NCI-H2196 treated with DMSO at 0.1 percent for 48 hours (cell line): Measurements from ENCODE around the gene SPEF1.

Experiments
- DNase-seq: peaks from one replicate; lab custom pipeline; 2025; ENCODE audit not compliant: unreplicated experiment; lab: John Stamatoyannopoulos, UW

Gene SPEF1

DNA sequence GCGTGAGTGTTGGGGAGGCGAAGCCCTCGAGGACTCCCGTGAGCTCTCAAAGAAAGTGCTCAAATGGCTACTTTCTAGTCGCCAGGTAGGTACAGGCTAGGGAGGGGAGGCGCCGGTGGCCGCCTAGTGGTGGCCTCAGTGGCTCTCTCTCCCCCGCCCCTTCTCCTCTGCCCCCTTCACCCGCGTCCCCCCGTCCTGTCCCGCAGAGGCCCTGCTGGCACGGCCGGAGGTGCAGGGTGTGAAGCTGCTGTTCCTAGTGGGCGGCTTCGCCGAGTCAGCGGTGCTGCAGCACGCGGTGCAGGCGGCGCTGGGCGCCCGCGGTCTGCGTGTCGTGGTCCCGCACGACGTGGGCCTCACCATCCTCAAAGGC is 30.0 kb downstream of the SPEF1 start:
- no peak for DNase-seq

DNA sequence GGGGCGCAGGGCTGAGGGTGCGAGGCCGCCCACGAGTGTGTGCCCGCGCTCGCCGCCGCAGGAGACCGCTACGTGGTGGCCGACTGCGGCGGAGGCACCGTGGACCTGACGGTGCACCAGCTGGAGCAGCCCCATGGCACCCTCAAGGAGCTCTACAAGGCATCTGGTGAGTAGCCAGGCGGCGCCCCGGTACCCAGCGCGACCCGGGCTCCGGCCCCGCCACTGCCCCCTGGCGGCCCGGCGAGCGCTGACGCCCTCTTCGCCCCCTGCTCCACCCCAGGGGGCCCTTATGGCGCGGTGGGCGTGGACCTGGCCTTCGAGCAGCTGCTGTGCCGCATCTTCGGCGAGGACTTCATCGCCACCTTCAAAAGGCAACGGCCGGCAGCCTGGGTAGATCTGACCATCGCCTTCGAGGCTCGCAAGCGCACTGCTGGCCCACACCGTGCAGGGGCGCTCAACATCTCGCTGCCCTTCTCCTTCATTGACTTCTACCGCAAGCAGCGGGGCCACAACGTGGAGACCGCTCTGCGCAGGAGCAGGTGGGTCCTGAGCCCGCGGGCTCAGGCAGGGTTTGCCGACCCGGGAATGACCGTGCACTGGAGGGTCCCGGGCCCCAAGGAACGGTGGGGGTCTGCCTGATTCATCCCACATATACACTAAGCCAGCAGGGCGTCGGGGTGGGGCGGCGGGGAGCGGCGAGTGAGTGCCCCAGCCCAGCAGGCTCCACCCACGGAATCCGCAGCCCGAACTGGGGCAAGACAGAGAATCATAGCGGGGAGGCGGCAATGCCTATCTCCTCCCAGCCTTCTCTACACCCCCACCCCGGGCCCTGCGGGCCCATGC is 31.3 kb downstream of the SPEF1 start:
- DNase-seq, result no peak

DNA sequence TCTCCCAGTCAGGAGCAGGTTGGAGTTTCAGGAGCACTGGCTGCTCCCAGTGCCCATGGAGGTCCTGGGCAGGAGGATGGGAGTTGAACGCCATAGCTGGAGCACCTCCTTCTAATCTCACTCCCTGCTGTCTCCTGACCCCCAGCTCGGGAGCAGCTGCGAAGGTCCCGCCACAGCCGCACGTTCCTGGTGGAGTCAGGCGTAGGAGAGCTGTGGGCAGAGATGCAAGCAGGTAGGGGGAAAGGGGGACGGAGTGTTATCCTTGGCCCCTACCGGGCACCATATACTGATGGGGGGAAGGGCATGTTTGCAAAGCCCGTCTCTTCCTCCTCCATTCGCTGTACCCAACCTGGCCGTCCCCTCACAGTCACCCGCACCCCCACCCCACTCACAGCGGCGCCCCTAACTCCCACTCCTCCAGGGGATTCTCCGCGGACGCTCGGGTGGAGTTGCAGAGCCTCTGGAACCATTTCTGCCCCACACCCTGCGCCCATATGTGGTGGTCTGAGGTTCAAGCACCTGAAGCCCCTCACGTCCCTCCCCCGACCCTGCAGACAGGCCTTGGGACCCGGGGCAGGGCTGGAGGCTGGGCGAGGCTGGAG is 32.1 kb downstream of the SPEF1 start:
- no peak for DNase-seq

DNA sequence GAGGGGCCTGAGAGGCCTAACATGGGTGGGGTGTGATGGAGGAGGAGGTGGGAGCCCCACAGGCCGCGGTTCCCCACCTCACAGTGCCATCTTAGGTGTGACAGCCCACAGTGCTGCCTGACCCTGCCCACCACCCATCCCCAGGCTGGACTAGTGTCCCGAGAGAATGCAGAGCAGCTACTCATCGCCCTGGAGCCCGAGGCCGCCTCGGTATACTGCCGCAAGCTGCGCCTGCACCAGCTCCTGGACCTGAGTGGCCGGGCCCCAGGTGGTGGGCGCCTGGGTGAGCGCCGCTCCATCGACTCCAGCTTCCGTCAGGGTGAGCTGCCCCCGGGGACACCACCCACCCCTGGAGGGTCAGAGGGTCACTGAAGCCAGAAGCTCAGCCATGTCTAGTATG is 33.2 kb downstream of the SPEF1 start:
- no peak for DNase-seq

DNA sequence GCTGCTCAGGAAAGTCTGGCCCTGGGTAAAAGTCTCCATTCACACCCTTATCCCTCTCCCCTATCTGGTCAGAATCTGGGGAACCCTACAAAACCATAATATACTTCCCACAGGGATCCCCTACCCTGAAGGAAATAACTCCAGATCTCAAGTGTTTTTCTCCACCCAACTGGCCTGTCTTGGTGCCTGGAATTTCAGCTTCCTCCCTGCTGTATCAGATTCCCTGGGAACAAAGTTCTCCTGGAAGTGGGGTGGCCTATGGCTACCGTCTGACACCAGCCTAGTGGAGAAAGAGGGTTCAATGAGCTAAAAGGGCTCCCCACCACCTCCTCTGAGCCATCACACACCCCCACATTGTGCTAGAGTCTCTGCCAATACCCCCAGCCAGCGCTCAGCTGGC is 33.8 kb downstream of the SPEF1 start:
- no peak for DNase-seq

GRCh38 chr20:3745686-3746173 is 35.5 kb downstream of the SPEF1 start:
- DNase-seq, result no peak

DNA sequence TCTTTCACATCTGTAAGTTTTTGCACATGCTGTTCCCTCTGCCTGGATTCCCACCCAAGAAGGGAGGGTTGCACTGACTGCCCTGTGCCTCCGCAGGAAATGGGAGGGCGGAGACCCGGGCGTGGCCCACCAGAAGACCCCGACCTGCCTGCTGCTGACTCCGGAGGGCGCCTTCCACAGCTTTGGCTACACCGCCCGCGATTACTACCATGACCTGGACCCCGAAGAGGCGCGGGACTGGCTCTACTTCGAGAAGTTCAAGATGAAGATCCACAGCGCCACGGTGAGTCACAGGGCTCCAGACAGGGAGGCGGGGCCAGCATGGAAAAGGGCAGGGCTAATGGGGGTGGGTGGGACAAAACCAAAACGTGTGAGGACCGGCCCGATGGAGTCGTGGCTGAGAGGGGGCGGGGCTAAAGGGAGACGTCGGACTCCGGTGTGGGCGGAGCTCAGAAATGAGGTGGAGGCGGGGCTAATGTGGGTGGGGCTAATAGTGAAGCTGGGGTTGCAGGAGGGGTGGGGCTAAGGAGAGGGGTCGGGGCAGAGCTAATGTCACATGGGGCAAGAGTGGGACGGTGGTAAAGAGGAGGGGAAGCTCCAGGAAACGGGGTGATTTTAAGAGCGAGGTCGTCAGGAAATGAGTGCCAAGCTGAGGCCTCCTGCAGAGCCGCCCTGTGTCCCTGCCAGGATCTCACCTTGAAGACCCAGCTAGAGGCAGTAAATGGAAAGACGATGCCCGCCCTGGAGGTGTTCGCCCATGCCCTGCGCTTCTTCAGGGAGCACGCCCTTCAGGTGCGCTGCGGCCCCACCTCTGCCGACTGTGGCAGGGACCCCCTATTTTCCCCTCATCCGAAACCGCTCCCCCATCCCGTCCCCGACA is 36.2 kb downstream of the SPEF1 start:
- DNase-seq, result peak; percentile 51

- DNase-seq, result no peak
These were observed 37.2 kb downstream of the SPEF1 start for GRCh38 chr20:3744037-3744436.

DNA sequence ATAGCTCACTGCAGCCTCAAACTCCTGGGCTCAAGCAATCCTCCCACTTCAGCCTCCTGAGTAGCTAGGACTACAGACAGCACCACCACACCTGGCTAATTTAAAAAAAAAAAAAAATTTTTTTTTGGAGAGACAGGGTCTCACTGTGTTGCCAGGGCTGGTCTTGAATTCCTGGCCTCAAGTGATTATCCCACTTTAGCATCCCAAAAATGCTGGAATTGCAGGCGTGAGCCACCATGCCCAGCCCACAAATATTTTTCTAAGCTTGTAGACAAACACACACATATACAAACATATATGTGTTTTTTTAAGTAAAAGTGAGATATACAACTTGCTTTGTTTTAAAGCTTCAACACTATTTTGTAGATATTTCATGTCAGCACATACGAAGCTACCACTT is 38.0 kb downstream of the SPEF1 start:
- no peak for DNase-seq

DNA sequence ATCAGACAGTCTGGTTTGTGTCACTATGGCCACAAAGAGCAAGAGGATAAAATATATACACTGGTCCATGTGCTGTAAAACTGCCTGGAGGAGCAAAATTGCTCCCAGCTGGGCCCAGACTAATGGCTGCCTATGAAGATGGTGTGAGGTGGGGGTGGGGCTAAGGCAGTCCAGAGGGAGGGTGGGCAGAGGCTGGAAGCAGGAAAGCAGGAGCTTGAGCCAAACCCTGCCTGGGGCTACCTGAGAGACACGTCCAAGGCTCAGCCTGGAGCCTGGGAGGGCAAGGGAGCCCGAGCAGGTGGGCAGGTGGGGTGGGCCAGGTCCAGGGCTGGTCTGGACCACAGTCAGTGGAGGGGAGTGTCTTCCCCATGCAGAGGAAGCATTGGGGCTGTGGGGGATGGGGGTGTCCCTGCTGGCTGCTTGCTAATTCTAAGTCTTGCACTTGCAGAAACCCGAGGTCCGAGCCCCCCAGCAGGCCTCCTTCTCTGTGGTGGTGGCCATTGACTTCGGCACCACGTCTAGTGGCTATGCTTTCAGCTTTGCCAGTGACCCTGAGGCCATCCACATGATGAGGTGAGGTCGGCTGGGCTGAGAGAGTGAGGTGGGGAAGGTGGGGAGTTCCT is 39.3 kb downstream of the SPEF1 start:
- no peak for DNase-seq

GRCh38 chr20:3740615-3741301 is 40.5 kb downstream of the SPEF1 start:
- no peak for DNase-seq

DNA sequence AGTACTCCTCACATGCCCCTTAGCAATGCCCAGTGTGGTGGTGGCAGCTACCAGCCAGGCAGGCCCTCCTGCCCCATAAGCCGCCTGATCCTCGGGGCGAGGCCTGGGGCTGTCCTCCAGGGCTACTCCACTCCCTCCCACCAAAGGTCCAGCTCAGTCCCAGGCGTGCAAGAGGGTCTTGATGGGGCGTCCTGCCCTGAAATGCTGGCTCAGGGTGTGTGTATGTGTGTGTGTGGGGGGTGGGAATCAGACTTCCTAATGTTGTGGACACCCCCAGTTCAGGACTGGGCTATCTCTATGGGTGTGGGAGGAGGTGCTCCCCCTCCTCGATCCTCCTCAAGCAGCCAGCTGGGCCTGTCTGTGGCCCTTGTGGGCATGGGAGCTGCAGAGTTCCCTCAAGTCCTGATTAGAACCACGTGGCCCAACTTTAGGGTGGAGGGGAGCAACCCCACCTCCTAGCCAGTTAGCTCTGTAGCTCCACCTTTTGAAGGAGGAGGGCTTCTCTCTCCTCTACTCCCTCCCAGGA is 41.3 kb downstream of the SPEF1 start:
- DNase-seq, result no peak

GRCh38 chr20:3739054-3739925 is 42.0 kb downstream of the SPEF1 start:
- no peak for DNase-seq

DNA sequence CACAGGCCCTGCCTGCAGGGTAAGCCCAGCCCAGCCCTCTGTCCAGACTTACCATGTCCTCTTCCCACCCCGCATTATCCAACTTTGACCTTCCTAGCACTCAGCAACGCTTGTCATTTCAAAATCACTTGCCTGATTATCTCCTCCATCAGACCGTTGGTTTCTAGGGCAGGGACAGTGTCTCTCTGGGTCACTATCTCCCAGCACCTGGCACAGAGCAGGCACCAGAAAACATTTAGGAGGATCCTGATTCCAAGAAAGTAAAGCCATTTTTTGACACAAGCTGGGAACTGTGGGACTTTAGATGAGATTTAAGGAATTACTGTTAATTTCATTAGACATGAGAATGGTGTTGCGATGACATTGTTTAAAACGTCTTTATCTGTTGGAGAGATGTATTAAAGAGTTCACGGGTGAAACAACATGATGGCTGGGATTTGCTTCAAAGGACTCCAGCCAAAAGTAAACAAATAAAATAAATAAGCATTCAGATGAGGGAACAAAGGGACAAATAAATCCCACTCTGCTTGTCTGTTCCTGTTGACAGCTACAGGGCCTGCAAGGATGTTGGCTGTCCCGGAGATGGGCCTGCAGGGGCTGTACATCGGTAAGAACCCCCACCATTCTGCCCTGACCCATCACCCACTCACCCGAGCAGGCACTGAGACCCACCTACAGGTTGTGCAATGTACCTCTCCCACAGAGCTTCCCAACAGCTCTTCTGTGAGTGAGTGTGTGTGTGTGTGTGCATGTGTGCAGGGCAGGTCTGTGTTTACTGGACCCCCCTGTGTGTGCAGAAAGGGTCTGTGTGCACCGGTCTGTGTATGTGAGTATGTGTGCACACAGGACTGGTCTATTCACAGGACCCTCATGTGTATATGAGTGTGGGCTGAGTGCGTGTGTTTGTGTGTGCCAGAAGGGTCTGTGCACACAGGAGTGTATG is 42.9 kb downstream of the SPEF1 start:
- no peak for DNase-seq

- DNase-seq, result no peak
These were observed 45.5 kb downstream of the SPEF1 start for GRCh38 chr20:3735768-3736167.

DNA sequence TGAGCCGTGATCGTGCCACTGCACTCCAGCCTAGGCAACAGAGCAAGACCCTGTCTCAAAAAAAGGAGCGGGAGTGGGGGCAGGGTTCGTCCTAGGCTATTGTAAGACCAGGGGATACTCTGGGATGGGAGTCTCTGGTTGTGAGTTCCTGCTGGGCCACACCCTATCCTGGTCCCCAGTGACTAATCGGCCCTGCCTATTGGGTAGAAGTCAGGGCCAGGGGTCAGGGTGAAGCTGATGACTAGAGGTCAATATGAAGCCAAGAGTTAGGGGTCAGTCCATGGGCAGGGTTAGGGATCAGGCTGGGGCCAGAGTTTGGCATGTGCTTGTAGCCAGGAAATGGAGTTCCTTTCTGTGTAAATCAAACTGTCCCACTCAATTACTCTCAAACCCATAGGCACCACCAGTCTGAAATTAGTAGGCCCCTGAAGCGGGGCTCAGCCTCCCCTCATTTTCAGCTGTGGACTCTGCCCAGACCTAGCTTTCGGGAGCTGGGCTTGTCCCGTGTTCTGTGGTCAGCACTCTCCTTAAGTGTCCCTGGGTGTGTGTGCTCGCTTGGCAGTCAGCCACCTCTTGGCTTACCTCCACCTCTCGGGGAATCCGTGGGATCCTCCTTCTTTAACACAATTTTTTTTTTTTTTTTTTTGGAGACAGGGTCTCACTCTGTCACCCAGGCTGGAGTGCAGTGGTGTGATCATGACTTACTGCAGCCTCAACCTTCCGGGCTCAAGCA is 47.0 kb downstream of the SPEF1 start:
- no peak for DNase-seq

GRCh38 chr20:3733119-3733995 is 47.9 kb downstream of the SPEF1 start:
- no peak for DNase-seq
